K562 (cell line): ENCODE measurements around the gene OR52A5. TPM values are rescaled to one million over a fixed set of nuclear protein-coding genes. Genes with fewer than 3 reads are reported as not detected.

ENCODE experiments used
- ATAC-seq: fragments of 200-7000 bp; cut with Tn5 transposase; 3 replicates; pipeline ENCODE4 v1.9.1; 2020; ENCODE audit warnings: moderate library complexity
- BruUV-seq: library from RNA; stranded (reverse); fragments of 400-500 nt; replicated peaks from 2 replicates; lab custom pipeline; 2021; lab: Mats Ljungman, UMichigan
- CTCF ChIA-PET: fragments of 300-600 bp; formaldehyde crosslinking; extraction: SDS; loops from one replicate; lab custom pipeline; 2021; ENCODE audit warnings: low intra/inter-chr PET ratio; lab: Yijun Ruan, JAX
- POLR2A ChIA-PET: fragments of 300-600, 350-650 bp; sonication (Branson Sonifier 250); formaldehyde crosslinking; extraction: SDS; loops from one replicate; lab custom pipeline; 2021; ENCODE audit warnings: antibody characterized with exemption, inconsistent platforms; lab: Yijun Ruan, JAX
- DNase-seq, 4 experiments: peaks; one replicate each; pipeline versions ENCODE4 v3.0.0 to v3.0.0-alpha.2; 2011 to 2018; ENCODE audit warnings: low spot score in 3 of 4, mixed read lengths in 3 of 4; ENCODE audit errors: extremely low read depth in 1 of 4
- FAIRE-seq: peaks from 2 replicates; lab custom pipeline; 2011; peaks lifted over from hg19 to GRCh38; lab: Jason Lieb, UNC
- H2AFZ ChIP-seq: 2 replicates; pipeline ENCODE4 v1.6.0; 2011; ENCODE audit warnings: low read depth, low read length, control low read depth, inconsistent platforms
- H3K27ac ChIP-seq: fragments of 200-600 bp; 3 replicates; pipeline ENCODE4 v1.8.0; 2011; ENCODE audit warnings: low read depth, mild to moderate bottlenecking, control low read depth, inconsistent platforms, low read length, moderate library complexity, mixed read lengths; ENCODE audit errors: extremely low read depth
- H3K27me3 ChIP-seq, 2 experiments: fragments of 300-600 bp in 1 of 2; 2 replicates in 1 of 2; 3 replicates in 1 of 2; pipeline versions ENCODE4 v1.6.0 to v1.8.0; 2011; ENCODE audit warnings: inconsistent platforms in 2 of 2, low read length in 2 of 2, mild to moderate bottlenecking in 1 of 2, mixed read lengths in 1 of 2, moderate library complexity in 1 of 2; ENCODE audit not compliant: control insufficient read depth in 2 of 2, insufficient read depth in 2 of 2
- H3K36me3 ChIP-seq: fragments of 300-600 bp; 3 replicates; pipeline ENCODE4 v1.8.0; 2011; ENCODE audit warnings: mild to moderate bottlenecking, low read length, inconsistent platforms; ENCODE audit not compliant: control insufficient read depth, insufficient read depth
- H3K4me1 ChIP-seq, 2 experiments: fragments of 200-600 bp in 1 of 2; replicated peaks in 1 of 2; 2 replicates in 1 of 2; 3 replicates in 1 of 2; pipeline versions ENCODE4 v1.5.1 to v1.8.0; 2011; ENCODE audit warnings: inconsistent platforms in 2 of 2, low read length in 2 of 2, mild to moderate bottlenecking in 1 of 2, mixed read lengths in 1 of 2, moderate library complexity in 1 of 2; ENCODE audit not compliant: control insufficient read depth in 2 of 2, insufficient read depth in 2 of 2
- H3K4me2 ChIP-seq: 2 replicates; pipeline ENCODE4 v1.6.1; 2011; ENCODE audit warnings: low read length, control low read depth, inconsistent platforms, mixed read lengths; ENCODE audit not compliant: insufficient read depth
- H3K4me3 ChIP-seq: fragments of 200-600 bp; sonication (generic), shearing (Covaris generic); 2 replicates; pipeline ENCODE4 v1.5.1; 2016; ENCODE audit warnings: control low read depth, inconsistent platforms
- H3K79me2 ChIP-seq: fragments of 200-600 bp; 3 replicates; pipeline ENCODE4 v1.8.0; 2011; ENCODE audit warnings: low read length, inconsistent platforms; ENCODE audit not compliant: control insufficient read depth, insufficient read depth
- H3K9ac ChIP-seq, 2 experiments: 2 replicates each; pipeline versions ENCODE4 v1.6.0 to v1.6.1; 2011; ENCODE audit warnings: low read depth in 2 of 2, low read length in 2 of 2, control low read depth in 1 of 2, inconsistent platforms in 1 of 2, mild to moderate bottlenecking in 1 of 2, mixed read lengths in 1 of 2; ENCODE audit not compliant: insufficient read depth in 1 of 2
- H3K9me1 ChIP-seq: one replicate; pipeline ENCODE4 v1.6.0; 2011; ENCODE audit warnings: inconsistent platforms, mild to moderate bottlenecking, low read length, moderate library complexity; ENCODE audit not compliant: control insufficient read depth, insufficient read depth
- H3K9me3 ChIP-seq: replicated peaks from 2 replicates; pipeline ENCODE4 v1.5.1; 2011; ENCODE audit warnings: low read depth, low read length, inconsistent platforms; ENCODE audit not compliant: control insufficient read depth, insufficient read depth
- H4K20me1 ChIP-seq: replicated peaks from 2 replicates; pipeline ENCODE4 v1.6.1; 2011; ENCODE audit warnings: low read length, inconsistent platforms, mixed read lengths; ENCODE audit not compliant: control insufficient read depth, insufficient read depth
- FIP1L1 ChIP-seq: fragments of 200-400 bp; formaldehyde crosslinking; IDR thresholded peaks from 2 replicates; pipeline ENCODE4 v1.6.1; 2018; ENCODE audit warnings: mild to moderate bottlenecking, low read depth, low read length; ENCODE audit not compliant: poor library complexity, severe bottlenecking
- RBM34 ChIP-seq: fragments of 200-400 bp; formaldehyde crosslinking; IDR thresholded peaks from 2 replicates; pipeline ENCODE4 v1.6.1; 2018; ENCODE audit warnings: low read length, borderline replicate concordance; ENCODE audit not compliant: insufficient read depth
- TRIM28 ChIP-seq: fragments of 450-650 bp; IDR thresholded peaks from 2 replicates; pipeline ENCODE4 v1.6.1; 2017
- ZBTB26 ChIP-seq: fragments of 450-650 bp; formaldehyde crosslinking; IDR thresholded peaks from 2 replicates; pipeline ENCODE4 v1.4.0; 2022; ENCODE audit warnings: missing genetic modification characterization
- ZNF197 ChIP-seq: fragments of 200-800 bp; sonication (Bioruptor generic); IDR thresholded peaks from 2 replicates; pipeline ENCODE4 v1.6.1; 2016; ENCODE audit warnings: low read depth, missing genetic modification characterization, missing compliant biosample characterization
- ZNF316 ChIP-seq: fragments of 450-650 bp; IDR thresholded peaks from 2 replicates; pipeline ENCODE4 v1.6.1; 2016
- ZNF696 ChIP-seq: fragments of 250-450 bp; sonication (Bioruptor Pico); conservative IDR thresholded peaks from 2 replicates; pipeline ENCODE4 v1.4.0; 2020; ENCODE audit warnings: mild to moderate bottlenecking, moderate library complexity
- WGBS: fragments of 100-300 bp; shearing (Covaris generic); methylation state at CpG from one replicate; pipeline ENCODE4 v1.1.6; 2016; ENCODE audit warnings: low coverage, mixed read lengths; ENCODE audit not compliant: insufficient coverage; ENCODE audit errors: missing lambda C conversion rate; 5-methylcytosine and 5-hydroxymethylcytosine counted together
- in situ Hi-C: fragments of 300-500 bp; cut with MboI; formaldehyde crosslinking; loops from 4 replicates; pipeline ENCODE4 v1.15.0; 2018; ENCODE audit warnings: inconsistent platforms, mixed read lengths
- intact Hi-C: fragments of 100-400 bp; cut with micrococcal nuclease; formaldehyde crosslinking; loops from 2 replicates; pipeline ENCODE4 v1.14.2; 2022
- polyA plus RNA-seq, 8 experiments: library from polyadenylated mRNA; depleted of rRNA in 4 of 8; stranded (reverse) in 5 of 8; unstranded in 3 of 8; fragments of >200 nt; fragmentation: Nextera tagmentation in 2 of 8; fragmentation: Illumina TruSeq in 1 of 8; extraction: Ambion mirVana in 2 of 8; extraction: Trizol in 1 of 8; gene quantifications; 2 replicates each; pipeline versions ENCODE4 v1.2.1 to v1.2.3, GENCODE V29; 2011 to 2014; ENCODE audit warnings: inconsistent platforms in 1 of 8, missing spikeins in 1 of 8
- total RNA-seq, 7 experiments: library from RNA; depleted of rRNA in 6 of 7; stranded (reverse); fragments of >200 nt in 6 of 7; fragmentation: Illumina TruSeq in 2 of 7; extraction: Trizol in 2 of 7; gene quantifications; 2 replicates each; pipeline versions ENCODE4 v1.2.1 to v1.2.3, GENCODE V29; 2011 to 2021; ENCODE audit warnings: low replicate concordance in 1 of 7

Gene OR52A5
- total and polyA plus RNA-seq, 9 of the 15 experiments (the other 6 are each of a cell fraction or from before 2014, with no cell fraction given): 0.04 to 1.1 (median 0.94) TPM; not detected in 6

DNA sequence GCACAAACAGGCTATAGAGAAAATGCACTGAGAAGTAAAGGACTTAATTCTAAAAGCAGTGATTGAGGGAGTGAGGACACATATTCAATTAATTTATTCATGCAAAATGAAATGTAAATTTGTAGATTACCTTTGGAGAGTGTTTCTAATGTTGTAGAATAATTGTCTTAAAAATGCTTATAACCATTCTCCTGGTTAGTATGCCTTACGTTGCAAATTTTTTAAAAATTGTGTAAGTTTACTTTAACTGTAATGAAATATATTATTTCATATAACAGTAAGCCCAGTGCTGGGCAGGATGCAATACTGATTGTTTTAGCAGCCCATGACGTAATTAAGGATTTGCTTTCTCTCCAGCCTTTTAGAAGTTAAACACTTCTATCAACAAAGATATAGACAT is 42.1 kb downstream of the OR52A5 start:
- 25% methylated on average over 2 of the region's 2 CpGs for WGBS
- no peaks in the 10 kb centered on the region for H3K36me3 ChIP-seq
- H3K79me2 ChIP-seq: no peaks in the 10 kb centered on the region
- TF ChIP-seq FIP1L1 (no peak), ZNF696 (CRISPR knock-in tag) (no peak), TRIM28 (no peak), RBM34 (no peak), ZBTB26 (no peak), ZNF316 (peak; percentile 37; the same call in 1 of the 2 replicates), ZNF197 (CRISPR knock-in tag) (no peak)
- H3K4me3 ChIP-seq: no peak overlapping the region
- H3K9me1 ChIP-seq: no peaks in the 10 kb centered on the region
- H3K9me3 ChIP-seq: no peaks in the 10 kb centered on the region
- no TSS peak for BruUV-seq
- no peaks in the 10 kb centered on the region for H4K20me1 ChIP-seq
- ATAC-seq (no peak), DNase-seq (no peak), FAIRE-seq (no peak)
- intact Hi-C loops: no loop called here
- H3K27ac ChIP-seq: no peak overlapping the region
- H2AFZ ChIP-seq: 0 out of 2 replicates have a peak overlapping the region, but pooled peaks have one; percentile 14
- in situ Hi-C loops: no loop called here
- no peak overlapping the region for H3K9ac ChIP-seq
- H3K4me2 ChIP-seq: no peak overlapping the region
- H3K4me1 ChIP-seq: no peaks in the 10 kb centered on the region
- H3K27me3 ChIP-seq: no peaks in the 10 kb centered on the region
- ChIA-PET POLR2A (no interaction called here), CTCF (no interaction called here)
